Peyer's patch (tissue), 4 donors: Measurements from ENCODE around the gene ARMC2. TPM values are rescaled to one million over a fixed set of nuclear protein-coding genes. Genes with fewer than 3 reads are reported as not detected.

Experiments used
- DNase-seq, 3 donors: peaks; one replicate each; pipeline ENCODE4 v3.0.0-alpha.2; 2017 to 2019
- H3K27ac ChIP-seq, 4 donors: fragments of 200-600 bp; sonication (generic); one replicate each; pipeline ENCODE4 v1.5.1; 2016 to 2019
- H3K27me3 ChIP-seq, 2 donors: fragments of 200-600 bp; sonication (generic); one replicate each; pipeline ENCODE4 v1.5.1; 2019
- H3K36me3 ChIP-seq, 3 donors: fragments of 200-600 bp; sonication (generic); one replicate each; pipeline ENCODE4 v1.5.1; 2016 to 2019
- H3K4me1 ChIP-seq, 4 donors: fragments of 200-600 bp; sonication (generic); one replicate each; pipeline ENCODE4 v1.5.1; 2016 to 2019
- H3K4me3 ChIP-seq, 4 donors: fragments of 200-600 bp; sonication (generic); 1 replicate in 3 of 4; 2 replicates in 1 of 4; pipeline ENCODE4 v1.5.1; 2016 to 2019; ENCODE audit warnings: mild to moderate bottlenecking in 1 of 4
- H3K9me3 ChIP-seq, 4 donors: fragments of 200-600 bp; sonication (generic); one replicate each; pipeline ENCODE4 v1.5.1; 2016 to 2019; ENCODE audit warnings: mild to moderate bottlenecking in 1 of 4
- CTCF ChIP-seq, 6 experiments: fragments of 450-650 bp in 4 of 6; fragments of 200-600 bp in 2 of 6; sonication (generic) in 1 of 6; IDR thresholded peaks; one replicate each; pipeline ENCODE4 v1.5.1; 2017 to 2019; ENCODE audit warnings: antibody characterized with exemption in 6 of 6, mild to moderate bottlenecking in 3 of 6, moderate library complexity in 1 of 6
- POLR2A ChIP-seq, 2 donors: fragments of 450-650 bp; IDR thresholded peaks; one replicate each; pipeline ENCODE4 v1.5.1; 2017; ENCODE audit warnings: antibody characterized with exemption in 2 of 2, mild to moderate bottlenecking in 2 of 2, moderate library complexity in 2 of 2
- total RNA-seq, 4 donors: library from RNA; depleted of rRNA; stranded (reverse); fragments of >200 nt; gene quantifications; one replicate each; pipeline ENCODE4 v1.1.0, GENCODE V29; 2016

ARMC2 gene
- total RNA-seq, 4 donors from 2014 or later, result 0.53 to 29.7 (median 4.4) TPM

GRCh38 chr6:108841377-108841855 lies 6.8 kb upstream of the ARMC2 start:
- no peak overlapping the region for H3K27ac ChIP-seq
- TF ChIP-seq CTCF (IDR thresholded peaks at IDR 0.05) (no peak), POLR2A (IDR thresholded peaks at IDR 0.05) (no peak)

DNA sequence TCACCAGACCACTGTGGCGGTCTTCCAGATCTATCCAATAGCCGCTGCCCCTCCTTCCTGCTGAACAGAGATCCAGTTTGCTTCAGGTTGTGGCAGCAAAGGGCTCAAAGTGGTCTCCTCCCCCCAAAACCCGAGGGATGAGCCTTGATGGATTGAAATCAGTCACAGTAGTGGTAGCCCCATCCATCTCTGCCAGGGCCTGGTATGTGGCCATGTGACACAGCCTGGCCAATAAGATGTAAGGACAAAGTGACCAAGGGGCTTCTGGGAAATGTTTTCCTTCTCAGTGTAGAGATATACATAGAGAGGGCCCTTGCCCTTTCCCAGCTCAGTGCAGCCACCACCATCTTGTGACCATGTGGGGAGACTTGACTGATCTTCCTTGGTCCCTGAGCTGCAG lies 4.1 kb upstream of the ARMC2 start:
- H3K36me3 ChIP-seq, result no peaks in the 10 kb centered on the region
- H3K4me1 ChIP-seq, result peaks cover 0 to 5% (median 0%) of the 10 kb centered on the region in 4 donors
- DNase-seq, result no peak
- no peak overlapping the region for H3K27ac ChIP-seq
- no peaks in the 10 kb centered on the region for H3K27me3 ChIP-seq
- no peak overlapping the region for H3K4me3 ChIP-seq
- H3K9me3 ChIP-seq, result no peaks in the 10 kb centered on the region
- TF ChIP-seq CTCF (IDR thresholded peaks at IDR 0.05), result no peak
- no peak for TF ChIP-seq POLR2A (IDR thresholded peaks at IDR 0.05)

More at GRCh38 chr6:108841377-108841855, 6.8 kb upstream of the ARMC2 start:
- no peaks in the 10 kb centered on the region for H3K27me3 ChIP-seq
- H3K9me3 ChIP-seq, result no peaks in the 10 kb centered on the region
- no peaks in the 10 kb centered on the region for H3K36me3 ChIP-seq
- H3K4me1 ChIP-seq, result peaks cover 0 to 5% (median 0%) of the 10 kb centered on the region in 4 donors
- DNase-seq, result no peak
- H3K4me3 ChIP-seq, result no peak overlapping the region

GRCh38 chr6:108845145-108845544 lies 3.1 kb upstream of the ARMC2 start:
- Histone ChIP-seq H3K4me3 (no peak overlapping the region), H3K4me1 (peaks cover 0 to 5% (median 0%) of the 10 kb centered on the region in 4 donors), H3K27ac (no peak overlapping the region), H3K27me3 (no peaks in the 10 kb centered on the region), H3K36me3 (no peaks in the 10 kb centered on the region), H3K9me3 (no peaks in the 10 kb centered on the region)
- no peak for DNase-seq
- TF ChIP-seq CTCF (IDR thresholded peaks at IDR 0.05) (no peak), POLR2A (IDR thresholded peaks at IDR 0.05) (no peak)

DNA sequence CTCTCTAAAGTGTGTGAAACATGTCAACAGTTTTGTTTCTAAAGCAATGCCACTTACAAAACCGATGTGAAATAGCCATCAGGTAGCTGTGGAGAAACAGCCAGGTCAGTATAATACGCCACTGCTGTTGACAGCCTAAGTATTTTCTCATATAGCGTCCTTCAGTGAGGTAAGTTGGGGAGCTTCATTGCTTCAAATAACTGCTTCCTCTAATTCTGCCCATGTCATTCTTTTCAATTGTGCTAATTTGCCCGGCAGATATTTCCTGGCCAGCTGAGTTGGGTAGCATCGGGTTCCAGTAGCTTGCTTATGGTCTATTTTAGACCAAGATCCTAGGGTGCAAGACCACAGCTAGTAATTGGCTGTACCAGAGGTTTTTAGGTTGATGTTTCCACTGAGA lies 2.1 kb upstream of the ARMC2 start:
- TF ChIP-seq POLR2A (IDR thresholded peaks at IDR 0.05) (no peak), CTCF (IDR thresholded peaks at IDR 0.05) (no peak)
- H3K27ac ChIP-seq, result no peak overlapping the region
- H3K36me3 ChIP-seq, result no peaks in the 10 kb centered on the region
- no peaks in the 10 kb centered on the region for H3K9me3 ChIP-seq
- H3K4me3 ChIP-seq, result no peak overlapping the region
- H3K4me1 ChIP-seq, result peaks cover 0 to 11% (median 0%) of the 10 kb centered on the region in 4 donors
- no peak for DNase-seq
- H3K27me3 ChIP-seq, result no peaks in the 10 kb centered on the region

- DNase-seq, result no peak
- Histone ChIP-seq H3K4me3 (no peak overlapping the region), H3K9me3 (no peaks in the 10 kb centered on the region), H3K27ac (no peak overlapping the region), H3K36me3 (no peaks in the 10 kb centered on the region), H3K27me3 (no peaks in the 10 kb centered on the region), H3K4me1 (peaks cover 0 to 14% (median 0%) of the 10 kb centered on the region in 4 donors)
- TF ChIP-seq POLR2A (IDR thresholded peaks at IDR 0.05), result no peak
- TF ChIP-seq CTCF (IDR thresholded peaks at IDR 0.05), result no peak
Measured at GRCh38 chr6:108846628-108847027, 1.6 kb upstream of the ARMC2 start.

DNA sequence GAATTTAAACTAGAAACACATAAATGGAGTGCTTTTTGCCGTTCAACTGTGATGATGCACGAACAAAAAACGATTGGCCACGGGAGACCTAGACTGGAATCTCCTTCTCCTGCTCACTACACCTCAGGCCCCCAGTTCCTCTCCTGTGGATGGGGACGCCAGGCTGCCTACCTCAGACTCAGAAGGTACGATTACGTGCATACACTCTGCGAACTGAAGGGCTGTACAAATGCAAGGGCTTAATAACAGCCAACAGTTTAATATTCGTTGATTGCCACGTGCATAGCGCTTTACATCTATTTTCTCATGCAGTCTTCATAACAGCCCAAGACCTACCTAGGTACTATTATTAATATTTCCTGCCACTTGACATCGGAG lies 495 bp upstream of the ARMC2 start:
- peak overlapping the region; percentile 52 to 82 (median 79) for H3K27ac ChIP-seq
- H3K9me3 ChIP-seq, result no peaks in the 10 kb centered on the region
- peaks cover 0 to 14% (median 0%) of the 10 kb centered on the region in 4 donors for H3K4me1 ChIP-seq
- H3K36me3 ChIP-seq, result no peaks in the 10 kb centered on the region
- no peaks in the 10 kb centered on the region for H3K27me3 ChIP-seq
- no peak for DNase-seq
- peak overlapping the region; percentile 47 to 78 (median 68) for H3K4me3 ChIP-seq
- TF ChIP-seq CTCF (IDR thresholded peaks at IDR 0.05) (no peak), POLR2A (IDR thresholded peaks at IDR 0.05) (no peak)
